Astrocyte of the cerebellum (primary cell): ENCODE results near the gene ETV5.
"Not testable (repeated sequence)": the region's sequence is repeated elsewhere in the genome, so short reads cannot be mapped to it uniquely, and the experiment has no call there.

Source experiments
- DNase-seq: peaks from one replicate; pipeline ENCODE4 v3.0.0-alpha.2; 2011; ENCODE audit warnings: low read depth
- H3K4me3 ChIP-seq: 2 replicates; pipeline ENCODE4 v1.5.1; 2011; ENCODE audit warnings: mild to moderate bottlenecking, low read depth, low read length, moderate library complexity
- in situ Hi-C: cut with HindIII; loops from 2 replicates; pipeline ENCODE4 v1.10.0; 2017; ENCODE audit warnings: low sequenced_read_pairs
- TF ChIP-seq, protein P1 (sequence below): IDR thresholded peaks from 2 replicates; pipeline ENCODE4 v1.5.1; 2012; ENCODE audit warnings: low read length, low read depth, moderate library complexity, mild to moderate bottlenecking; ENCODE audit errors: missing control alignments

ETV5 gene

DNA sequence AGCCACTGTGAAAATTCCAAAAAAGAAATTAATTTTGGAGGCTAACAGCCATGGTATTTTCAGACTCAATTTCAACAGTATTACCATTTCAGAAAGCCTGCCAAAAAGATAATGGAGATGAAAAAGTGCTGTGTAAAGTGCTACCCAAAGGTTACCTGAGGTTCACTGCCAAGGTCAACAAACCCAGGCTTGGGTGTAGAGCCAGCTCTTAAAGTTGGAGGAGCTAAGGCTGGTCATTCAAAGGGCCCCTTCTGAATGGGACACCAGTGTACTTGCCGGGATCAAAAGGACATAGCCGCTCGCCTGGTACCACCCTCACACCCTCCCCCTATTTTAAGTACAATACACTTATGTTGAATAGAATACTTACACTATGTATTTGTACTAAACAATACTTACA is 64.5 kb downstream of the ETV5 start:
- H3K4me3 ChIP-seq: no peak overlapping the region
- DNase-seq: no peak
- in situ Hi-C loops: no loop called here
- TF ChIP-seq, protein P1, sequence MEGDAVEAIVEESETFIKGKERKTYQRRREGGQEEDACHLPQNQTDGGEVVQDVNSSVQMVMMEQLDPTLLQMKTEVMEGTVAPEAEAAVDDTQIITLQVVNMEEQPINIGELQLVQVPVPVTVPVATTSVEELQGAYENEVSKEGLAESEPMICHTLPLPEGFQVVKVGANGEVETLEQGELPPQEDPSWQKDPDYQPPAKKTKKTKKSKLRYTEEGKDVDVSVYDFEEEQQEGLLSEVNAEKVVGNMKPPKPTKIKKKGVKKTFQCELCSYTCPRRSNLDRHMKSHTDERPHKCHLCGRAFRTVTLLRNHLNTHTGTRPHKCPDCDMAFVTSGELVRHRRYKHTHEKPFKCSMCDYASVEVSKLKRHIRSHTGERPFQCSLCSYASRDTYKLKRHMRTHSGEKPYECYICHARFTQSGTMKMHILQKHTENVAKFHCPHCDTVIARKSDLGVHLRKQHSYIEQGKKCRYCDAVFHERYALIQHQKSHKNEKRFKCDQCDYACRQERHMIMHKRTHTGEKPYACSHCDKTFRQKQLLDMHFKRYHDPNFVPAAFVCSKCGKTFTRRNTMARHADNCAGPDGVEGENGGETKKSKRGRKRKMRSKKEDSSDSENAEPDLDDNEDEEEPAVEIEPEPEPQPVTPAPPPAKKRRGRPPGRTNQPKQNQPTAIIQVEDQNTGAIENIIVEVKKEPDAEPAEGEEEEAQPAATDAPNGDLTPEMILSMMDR: no peak

DNA sequence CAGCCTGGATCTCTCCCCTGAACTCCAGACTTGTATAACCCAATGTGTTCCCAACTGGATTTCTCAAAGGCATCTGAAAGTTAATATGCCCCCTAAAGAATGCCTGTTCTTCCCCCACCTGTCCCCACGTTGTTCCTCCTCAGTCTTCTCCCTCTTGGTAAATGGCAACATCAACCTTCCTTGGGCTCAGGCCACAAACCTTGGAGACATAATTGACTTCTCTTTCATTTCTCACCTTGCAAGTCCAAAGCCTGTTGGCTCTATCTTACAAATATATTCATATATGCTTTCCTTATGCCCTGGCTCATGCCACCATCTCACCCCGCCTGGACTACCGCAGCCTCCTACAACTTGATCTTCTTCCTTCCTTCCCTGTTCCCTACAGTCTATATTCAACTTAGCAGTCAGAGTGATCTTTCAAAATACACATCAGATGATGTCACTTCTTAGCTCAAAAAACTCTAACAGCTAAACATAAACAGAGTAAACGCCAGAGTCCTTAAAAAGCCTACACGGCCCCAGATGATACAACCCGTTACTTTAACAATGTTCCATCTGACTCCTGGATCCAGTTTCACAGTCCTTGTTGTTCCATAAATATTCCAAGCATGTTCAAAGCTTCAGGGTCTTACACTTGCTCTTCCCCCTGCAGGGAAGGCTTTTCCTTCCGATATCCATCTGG is 66.2 kb downstream of the ETV5 start:
- no peak overlapping the region for H3K4me3 ChIP-seq
- in situ Hi-C loops: no loop called here
- DNase-seq: no peak
- TF ChIP-seq, protein P1: no peak

- TF ChIP-seq, protein P1: no peak
- H3K4me3 ChIP-seq: no peak overlapping the region
- DNase-seq: no peak
- in situ Hi-C loops: no loop called here
Observed at GRCh38 chr3:186042036-186042435, 66.9 kb downstream of the ETV5 start.

- TF ChIP-seq, protein P1: no peak
- no peak for DNase-seq
- H3K4me3 ChIP-seq: no peak overlapping the region
- in situ Hi-C loops: no loop called here
Observed at GRCh38 chr3:186038360-186038759, 70.5 kb downstream of the ETV5 start.

GRCh38 chr3:186035277-186035676 is 73.6 kb downstream of the ETV5 start:
- TF ChIP-seq, protein P1: no peak
- no peak overlapping the region for H3K4me3 ChIP-seq
- DNase-seq: no peak
- in situ Hi-C loops: no loop called here

DNA sequence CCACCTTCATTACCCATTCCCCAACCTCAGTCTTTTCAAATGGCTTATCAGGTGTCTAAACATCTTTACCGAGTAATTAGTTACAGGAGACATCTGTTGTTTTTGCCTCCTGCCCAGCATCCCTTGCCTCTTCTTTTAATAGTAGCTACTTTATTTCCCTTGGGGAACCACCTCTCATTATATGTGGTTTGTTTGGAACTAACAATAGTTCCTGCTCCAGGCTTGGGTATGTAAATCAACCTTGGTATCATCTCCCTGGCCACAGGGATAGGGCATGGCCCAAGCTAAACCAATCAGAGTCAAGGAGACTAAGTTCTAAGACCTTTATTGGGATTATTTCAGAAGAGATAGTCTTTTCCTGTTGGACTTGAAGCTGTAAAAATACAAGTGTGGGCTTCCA is 76.6 kb downstream of the ETV5 start:
- H3K4me3 ChIP-seq: no peak overlapping the region
- DNase-seq: no peak
- in situ Hi-C loops: no loop called here
- TF ChIP-seq, protein P1: no peak

DNA sequence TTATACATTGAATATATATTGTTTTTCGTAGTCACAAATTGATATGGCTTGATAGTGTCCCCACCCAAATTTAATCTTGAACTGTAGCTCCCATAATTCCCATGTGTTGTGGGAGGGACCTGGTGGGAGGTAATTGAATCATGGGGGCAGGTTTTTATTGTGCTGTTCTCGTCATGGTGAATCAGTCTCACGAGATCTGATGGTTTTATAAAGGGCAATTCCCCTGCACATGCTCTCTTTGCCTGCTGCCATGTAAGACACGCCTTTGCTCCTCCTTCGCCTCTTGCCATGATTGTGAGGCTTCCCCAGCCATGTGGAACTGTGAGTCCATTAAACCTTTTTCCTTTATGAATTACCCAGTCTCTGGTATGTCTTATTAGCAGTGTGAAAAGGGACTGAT is 82.9 kb downstream of the ETV5 start:
- DNase-seq, in situ Hi-C loops, H3K4me3 ChIP-seq: not testable (repeated sequence)
